ENCODE results near the gene SH3BP2.

SH3BP2 gene

DNA sequence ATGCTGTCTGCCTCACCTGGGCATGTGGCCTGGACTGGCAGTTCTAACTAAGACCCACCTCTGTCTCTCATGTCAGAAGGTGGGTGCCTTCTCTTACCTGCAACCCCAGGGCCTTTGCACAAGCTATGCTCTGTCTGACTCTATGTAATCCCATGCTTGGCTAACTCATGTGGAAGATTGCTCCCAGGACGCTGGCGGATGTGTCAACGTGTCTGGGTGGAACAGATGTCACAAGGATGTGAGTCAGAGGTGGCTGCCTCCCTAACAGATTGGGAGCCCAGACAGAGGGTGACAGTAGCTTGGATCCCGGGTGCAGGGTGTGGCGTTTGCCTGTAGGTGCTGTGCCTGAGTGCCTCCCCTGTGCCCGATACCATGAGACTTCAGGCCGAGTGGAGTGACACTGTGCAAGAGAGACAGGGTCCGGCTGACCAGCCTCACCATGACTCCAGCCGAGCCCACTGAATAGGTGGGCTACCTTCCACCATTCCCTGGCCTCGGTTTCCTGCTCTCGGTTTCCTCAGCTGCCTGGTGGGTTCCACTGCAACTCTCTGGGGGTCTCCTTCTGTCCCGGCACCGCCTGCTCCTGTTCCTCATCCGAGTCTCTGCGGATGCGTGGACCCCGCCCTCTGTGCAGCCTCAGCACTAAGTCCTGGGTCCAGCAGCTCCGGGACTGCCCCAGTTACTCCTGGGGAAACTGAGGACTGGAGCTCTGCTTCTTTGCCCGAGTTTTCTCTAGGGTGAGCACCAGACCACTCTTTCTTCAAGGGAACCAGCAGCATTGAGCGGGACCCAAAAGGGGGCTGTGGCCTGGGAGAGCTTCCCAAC is 11.0 kb downstream of the SH3BP2 start:
- DNase-seq: no peak

DNA sequence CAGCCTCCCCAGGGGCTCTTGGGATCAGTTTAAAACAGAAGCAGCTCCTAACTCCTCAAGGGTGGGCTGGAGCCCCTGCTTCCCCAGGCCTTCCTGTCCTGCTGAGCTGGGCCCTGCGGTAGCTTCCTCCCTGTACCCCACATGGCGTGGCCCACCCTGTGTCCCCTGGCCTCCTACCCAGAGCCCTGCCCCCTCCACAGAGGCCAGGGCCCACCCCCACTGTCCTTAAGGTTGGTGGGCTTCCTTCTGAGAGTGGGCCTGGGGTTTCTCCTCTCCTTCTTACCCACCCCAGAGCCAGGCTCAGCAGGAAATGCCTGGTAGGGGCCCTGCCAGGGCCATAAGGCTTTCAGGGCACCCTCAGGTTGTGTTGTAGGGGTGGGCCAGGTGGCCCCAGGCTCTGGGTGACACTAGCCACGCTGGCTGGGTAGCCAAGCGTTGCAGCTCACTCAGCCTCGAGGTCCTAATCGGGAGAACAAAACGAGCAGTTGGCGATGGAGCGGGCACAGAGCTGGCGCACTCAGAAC is 11.6 kb downstream of the SH3BP2 start:
- DNase-seq: no peak

DNA sequence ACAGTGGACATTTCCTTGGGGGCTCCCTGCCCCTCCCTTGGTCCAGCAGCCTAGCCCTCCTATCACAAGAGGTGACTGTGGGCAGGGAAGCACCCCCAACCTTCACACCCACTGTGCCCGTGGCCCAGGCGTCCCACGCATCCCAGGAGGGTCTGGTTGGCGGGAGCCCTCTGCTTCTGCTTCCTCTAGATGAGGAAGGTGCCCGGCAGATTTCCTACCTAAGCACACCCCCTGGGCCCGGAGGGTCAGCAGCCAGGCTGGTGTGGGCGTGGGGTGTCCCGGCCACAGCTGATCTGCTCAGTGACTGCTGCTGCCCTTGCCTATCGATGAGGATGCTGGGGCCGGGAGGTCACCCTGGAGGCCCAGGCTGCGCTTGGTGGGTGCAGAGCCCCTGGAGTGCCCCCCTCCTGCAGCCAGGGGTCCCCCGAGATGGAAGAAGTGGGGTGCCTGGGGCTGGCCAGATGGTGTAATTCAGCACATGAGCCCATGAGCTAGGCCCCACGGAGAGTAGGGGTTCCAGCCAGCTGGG is 12.2 kb downstream of the SH3BP2 start:
- DNase-seq: no peak

DNA sequence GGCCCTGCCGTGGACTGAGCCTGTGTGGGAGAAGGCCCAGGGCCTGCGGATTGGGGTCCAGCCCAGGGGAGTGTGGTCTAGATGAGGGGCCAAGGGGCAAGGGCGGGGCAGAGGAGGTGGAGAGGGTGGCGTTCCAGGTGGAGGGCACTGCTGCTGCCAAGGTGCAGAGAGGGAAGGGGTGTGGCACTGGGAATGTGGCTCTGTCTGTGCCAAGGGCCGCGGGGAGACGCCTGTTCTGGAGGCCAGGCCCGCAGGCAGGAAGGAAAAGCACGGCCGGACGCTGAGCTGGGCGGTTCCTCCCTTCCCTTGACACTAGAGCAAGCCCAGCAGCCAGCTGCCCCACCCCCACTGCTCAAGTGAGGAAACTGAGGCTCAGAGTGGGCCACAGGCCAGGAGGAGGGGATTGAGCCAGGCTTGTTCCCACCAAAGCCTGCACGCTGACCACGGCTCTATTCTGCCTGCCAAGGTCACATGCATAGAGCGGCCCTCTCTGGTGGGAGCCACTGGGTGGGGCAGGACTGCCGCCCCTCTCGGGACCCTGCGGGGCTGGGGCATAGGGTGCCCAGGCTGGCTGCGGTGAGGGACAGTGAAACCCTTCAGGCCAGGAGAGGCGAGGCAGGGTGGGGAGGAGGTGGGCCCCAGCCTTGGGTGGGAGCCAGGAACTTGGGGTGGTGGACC is 13.0 kb downstream of the SH3BP2 start:
- DNase-seq: no peak

DNA sequence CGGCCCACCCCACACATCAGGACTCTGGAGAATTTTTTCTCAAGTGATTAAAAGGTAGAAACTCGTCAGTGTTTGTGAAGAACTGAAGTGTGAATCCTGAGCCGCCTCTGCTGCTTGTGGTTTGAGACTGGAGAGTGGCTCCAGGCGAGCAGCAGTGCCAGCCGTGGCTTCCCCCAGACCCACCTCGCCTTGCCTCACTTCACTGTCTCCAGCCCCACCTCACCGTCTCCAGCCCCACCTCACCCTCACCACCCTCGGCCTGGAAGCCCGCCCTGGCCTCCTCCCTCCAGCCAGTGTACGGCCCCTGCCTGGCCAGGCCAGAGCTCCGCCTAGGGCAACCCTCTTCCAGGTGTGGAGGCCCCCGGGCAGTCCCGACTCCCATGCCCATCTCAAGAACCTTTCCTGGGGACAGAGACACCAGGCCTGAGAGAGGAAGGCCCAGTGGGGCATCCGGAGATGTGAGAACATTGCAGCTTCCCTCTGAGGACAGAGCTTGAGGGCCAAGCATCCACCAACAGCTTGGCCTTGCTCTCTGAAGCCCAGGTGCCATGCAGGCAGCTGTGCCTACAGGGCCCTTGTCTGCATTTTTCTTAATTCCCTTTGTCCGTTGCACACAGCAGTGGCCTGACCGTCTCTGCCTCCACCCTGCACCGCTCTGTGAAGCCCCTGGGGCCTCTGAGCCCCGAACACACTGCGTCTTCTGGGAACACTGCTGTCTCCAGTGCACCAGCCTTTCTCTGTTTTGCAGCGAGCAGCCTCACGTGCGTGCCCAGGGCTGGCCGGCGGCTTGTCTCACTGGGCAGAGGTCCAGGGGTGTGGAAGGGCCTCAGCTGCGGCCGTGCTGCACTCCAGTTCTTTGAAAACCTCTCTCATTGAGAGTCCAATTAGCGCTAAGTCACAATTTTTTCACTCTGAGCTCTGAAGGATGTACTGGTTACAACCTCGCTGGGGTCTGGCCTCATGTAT is 13.8 kb downstream of the SH3BP2 start:
- peak in 3 of 14 donors; percentile 37 to 43 (median 40) for DNase-seq

DNA sequence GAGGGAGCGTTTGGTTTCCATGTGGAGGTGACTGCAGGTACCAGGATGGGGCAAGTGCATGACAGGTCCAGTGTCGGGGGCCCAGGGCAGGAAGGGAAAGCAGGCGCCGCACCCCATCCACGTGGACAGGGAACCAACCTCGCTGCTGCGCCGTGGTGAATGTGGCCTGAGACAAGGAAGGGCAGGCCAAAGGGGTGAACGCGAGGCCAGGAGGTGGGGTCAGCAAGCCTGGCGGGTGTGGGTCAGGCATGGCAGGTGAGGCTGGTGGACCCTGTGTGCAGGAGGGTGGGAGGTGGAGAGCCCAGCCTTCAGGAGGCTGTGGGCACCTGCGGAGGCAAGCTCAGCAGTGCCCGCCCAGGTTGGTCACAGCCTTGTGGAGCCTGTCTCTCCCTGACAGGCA is 14.7 kb downstream of the SH3BP2 start:
- DNase-seq: no peak

DNA sequence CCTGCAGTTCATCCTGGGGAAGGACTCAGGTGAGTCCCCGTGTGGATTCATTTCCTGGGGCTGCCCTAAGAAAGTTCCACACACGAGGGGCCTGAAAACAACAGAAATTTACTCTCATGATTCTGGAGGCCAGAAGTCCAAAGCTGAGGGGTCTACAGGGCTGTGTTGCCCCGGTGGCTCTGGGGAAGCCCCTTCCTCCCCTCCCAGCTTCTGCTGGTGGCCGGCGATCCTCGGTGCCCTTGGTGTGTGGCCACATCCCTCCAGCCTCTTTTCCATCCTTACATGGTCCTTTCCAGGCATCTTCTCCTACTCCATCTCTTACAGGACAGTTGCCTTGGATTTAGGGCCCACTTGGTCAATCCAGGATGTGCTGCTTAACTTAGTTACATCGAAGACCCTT is 15.1 kb downstream of the SH3BP2 start:
- no peak for DNase-seq

DNA sequence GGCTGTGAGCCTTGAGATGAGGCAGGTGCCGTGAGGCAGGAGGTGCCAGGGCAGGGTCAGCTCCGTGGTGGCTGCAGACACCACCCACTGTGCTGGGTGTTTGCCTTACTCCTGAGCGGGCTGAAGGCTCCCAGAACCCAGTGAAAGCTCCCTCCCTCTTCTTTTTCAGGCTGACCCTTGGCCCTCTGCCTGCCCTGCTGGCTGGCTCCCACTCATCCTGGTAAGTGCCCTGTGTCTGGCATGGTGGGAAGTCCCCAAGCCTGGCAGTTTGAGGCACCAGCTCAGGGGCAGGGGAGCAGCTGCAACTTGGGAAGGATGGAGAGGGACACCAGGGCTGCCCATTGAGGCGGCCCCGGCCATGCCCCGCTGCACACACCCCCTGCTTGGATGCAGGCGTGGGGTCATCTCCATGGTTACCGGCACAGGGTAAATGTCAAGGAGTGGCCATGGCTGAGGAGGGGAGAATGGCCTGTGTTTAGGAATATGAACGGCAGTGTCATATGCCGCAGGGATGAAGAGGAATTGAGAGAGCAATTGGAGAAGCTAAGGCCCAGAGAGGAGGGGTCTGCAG is 16.8 kb downstream of the SH3BP2 start:
- peak in 3 of 14 donors; percentile 20 to 50 (median 29) for DNase-seq

DNA sequence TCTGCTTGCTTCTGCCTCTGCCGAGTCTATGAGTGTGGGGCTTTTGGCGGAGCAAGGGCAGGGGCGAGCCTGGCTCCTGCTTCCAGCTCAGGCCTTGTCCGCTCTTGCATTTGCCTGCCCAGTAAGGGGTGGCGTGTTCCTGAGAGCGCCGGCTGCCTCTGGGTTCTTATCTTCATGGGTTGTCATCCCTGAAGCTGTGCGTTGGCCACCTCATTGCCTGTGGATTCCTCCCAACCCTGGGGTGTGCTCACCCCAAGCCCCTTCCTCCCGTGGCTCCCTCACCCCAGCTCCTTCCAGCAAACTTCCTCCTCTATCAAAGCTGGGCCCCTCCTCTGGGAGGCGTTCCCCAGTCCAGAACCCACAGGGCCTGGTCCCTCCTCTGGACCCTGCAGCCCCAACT is 17.5 kb downstream of the SH3BP2 start:
- no peak for DNase-seq

DNA sequence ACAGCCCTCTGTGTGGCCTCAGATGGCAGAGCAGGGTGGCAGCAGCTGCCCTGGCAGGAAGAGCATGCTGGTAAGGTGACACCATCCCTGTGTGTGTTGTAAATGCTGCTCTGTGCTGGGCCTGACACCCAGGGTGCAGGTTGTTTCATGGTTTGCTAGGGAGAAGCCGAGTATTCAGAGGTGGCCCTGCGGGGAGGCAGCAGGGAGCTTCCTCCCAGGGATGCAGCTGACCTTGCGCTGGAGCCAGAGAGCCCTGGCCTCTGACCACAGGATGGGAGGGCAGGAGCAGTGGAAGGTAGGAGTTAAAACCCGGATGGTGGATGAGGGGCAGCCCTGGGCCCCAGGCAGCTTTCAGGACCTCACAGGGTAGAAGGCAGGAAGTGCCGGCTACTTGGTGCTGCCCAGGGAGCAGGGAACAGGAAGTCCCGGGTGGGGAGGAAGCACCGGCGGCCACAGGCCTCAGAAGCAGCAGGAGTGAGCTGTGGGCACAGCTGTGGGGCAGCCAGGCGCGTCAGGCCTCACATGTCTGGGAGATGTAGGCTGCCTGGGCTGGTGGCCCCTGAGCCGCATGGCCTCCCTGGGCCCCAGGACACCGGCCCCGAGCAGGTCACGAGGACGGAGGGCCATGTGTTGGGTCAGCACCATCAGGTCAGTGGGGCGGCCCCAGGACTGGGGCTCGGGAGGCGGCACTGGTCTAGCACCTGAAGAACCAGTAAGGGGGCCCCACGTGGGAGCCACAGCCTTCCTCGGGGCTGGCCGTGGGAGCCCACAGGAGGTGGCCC is 19.1 kb downstream of the SH3BP2 start:
- peak in 8 of 14 donors; percentile 23 to 70 (median 55) for DNase-seq

DNA sequence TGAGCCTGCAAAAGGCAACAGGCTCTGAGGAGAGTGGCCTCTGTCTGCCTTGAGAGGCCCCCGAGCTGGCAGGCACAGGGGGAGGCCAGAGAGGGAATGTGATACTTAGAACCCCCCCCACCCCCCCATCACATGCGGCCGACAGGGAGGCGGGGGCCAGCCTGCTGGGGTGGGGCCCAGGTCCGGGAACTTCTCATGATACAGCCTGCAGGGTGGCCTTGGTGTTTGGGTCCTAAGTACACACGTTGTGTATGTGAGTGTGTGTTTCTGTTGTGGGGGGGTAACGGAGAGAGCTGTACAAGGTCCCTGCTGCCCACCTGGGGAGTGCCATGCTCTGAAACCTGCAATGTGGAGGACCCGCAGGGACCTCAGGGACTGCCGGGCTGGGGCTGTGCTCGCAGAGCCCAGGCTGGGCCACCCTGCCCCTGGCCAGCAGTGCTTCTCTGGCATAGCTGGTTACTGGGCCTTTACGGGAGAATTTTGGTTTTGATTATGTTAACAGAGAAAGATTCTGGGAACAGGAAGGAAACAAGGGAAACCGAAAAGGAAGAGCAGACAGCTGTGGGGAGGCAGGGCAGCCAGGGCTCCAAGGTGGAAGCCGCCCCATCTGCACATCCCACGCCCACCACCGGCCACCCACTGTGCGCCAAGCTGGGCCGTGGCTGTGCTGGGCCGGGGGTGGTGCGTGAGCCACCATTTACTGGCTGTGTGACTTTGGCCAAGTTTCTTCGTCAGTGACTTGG is 19.9 kb downstream of the SH3BP2 start:
- DNase-seq: no peak

DNA sequence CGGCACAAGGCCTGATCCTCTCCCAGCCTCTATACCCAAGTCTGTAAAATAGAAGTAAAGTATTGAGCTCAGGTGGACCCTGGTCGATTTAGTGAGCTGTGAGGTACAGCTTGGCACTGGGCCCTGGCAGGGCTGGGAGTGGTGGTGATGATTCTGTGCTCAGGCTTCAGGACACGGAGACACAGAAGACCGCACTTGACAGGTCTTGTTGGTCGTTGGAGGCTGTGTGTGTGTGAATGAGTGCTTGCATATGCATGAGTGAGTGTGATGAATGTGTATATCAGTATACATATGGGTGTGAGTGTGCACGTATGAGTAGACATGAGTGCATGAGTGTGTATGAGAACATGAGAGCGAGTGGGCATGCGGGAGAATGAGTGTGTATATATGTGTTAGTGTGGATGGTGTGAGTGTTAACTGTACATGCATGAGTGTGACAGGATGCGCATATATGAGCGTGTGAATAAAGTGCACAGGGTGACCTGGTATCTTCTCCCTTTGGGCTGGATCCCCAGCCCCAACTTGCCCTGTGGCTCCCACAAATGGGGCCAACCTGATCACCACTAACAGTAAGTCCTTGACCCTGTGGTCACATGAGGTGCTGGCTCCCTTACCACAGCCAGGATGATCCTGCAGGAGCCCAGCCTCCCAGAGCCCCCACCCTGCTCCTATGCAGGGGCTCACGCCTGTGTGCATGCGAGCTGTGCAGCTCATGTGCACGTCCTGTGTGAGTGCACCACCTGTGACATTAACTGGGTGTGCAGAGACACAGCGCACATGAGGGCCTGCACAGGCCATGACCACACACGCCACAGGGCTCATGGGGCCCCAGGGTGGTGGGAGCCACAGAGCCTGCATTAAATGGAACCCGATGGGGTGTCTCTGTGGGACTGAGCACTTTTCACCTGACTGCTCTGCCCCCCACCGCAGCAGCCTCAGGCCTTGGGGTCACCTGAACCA is 20.8 kb downstream of the SH3BP2 start:
- no peak for DNase-seq

DNA sequence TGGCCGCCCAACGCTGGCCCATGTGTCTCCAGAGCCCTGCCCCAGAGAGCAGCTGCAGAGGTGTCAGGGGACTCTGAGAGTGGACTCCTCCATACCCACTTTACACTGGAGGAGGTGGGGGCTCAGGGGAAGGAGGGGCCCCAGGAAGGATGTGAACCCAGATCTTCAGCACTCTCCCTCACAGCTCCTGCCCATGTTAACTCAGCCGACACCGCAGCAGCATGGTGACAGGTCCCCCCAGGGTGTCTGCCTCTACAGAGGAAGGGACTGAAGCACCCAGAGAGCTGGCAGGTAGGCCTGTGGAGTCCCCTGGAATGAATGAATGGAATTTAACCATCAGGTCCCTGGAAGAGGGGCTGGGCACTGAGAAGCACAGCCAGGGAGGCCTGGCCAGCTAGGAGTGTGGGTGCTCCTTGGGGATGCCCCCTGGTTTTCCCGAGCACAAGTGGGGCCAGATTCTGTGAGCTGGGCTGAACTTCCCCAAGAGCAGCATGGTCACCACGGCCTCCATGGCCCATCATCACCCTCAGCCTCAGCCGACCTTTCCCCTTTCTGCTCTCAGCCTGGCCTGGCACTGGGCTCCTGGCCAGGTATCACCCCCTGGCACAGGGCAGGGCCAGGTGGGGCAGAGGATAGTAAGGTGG is 21.9 kb downstream of the SH3BP2 start:
- no peak for DNase-seq

DNA sequence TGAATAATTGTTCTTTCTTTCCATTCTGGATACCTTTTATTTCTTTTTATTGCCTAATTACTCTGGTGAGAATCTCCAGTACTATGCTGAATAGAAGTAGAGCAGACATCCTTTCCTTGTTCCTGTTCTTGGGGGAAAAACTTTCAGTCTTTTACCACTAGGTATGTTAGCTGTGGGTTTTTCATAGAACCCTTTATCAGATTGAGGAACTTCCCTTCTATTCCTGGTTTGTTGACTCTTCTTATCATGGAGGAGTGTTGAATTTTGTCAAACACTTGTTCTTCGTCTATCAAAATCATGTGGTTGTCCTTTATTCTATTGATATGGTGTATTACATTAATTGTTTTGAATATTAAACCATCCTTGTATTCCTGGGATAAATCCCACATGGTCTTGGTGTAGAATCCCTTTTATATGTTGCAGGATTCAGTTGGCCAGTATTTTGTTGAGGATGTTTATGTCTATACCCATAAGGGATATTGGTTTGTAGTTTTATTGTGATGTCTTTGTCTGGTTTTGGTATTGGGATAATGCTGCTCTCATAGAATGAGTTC is 23.6 kb downstream of the SH3BP2 start:
- no peak for DNase-seq

DNA sequence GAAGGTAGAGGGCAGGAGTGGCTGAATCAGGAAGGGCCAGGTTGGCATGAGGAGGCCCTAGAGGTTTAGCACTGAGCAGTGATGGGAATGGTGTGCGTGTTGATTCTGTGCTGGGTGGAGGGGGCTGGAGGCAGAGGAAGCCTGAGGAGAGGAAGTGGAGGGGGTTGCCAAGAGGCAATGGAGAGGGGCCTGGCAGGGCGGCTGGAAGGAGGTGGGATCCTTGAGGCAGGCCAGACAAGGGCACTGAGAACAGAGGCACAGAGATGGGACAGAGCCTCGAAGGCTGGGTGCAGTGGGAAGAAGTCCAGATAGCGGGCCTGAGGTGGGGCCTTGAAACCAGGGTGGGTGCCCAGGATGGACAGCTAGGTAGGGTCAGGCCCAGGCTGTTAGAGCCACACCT is 24.3 kb downstream of the SH3BP2 start:
- DNase-seq: no peak

DNA sequence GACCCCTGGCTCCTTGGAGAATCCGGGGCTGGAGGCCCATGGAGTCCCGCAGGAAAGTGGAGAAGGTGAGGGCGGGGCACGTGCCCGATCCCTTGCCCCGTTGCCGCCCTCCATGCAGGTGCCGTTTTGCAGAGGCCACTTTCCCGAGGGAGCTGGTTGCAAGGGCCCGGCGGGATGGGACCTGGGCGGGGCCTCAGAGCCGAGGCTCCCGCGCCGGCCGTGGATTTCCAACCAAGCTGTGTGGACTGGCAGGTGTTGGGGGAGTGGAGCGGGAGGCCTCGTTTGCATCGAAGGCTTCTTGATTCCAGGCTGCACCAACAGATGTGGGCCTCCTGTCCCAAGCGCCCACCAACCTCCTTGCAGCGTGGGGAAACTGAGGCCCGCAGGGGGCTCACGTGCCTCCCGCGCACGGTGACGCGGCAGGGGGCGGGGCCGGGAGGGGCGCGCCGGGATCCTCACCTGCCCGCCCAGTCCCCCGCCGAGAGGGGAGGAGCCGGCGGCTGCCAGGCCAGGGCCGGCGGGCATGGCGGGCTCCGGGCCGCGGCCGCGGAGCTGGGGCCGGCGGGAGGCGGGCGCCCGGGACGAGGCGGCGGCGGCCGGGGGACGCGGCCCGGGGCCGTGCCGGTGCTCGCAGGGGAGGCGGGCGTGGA is 24.9 kb downstream of the SH3BP2 start:
- no peak for DNase-seq

DNA sequence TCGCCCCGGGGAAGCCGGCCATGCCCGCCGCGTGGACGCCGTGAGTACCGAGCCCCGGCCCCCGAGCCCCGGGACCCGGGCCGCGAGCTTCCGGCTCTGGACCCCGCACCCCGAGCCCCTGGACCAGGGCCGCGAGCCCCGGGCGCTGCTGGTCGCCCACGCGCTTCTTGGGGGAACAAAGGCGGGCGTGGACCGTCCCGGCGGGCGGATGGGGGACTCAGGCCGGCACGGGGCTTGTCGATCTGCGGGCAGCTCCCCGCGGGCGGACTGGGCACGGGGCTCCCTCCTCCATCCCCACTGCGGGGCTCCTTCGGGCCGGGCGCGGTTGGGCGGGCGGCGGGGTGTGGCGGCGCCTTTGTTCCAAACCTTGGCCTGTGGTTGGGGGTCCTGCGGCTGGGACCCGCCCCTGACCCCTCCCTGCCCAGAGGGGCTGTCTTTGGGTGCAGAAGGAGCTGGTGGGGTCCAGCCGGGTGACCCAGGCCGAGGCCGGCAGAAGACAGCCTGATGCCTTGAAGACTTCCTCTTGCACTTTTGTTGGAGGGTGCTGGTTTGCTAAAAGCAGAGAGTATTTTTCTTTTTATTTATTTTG is 25.6 kb downstream of the SH3BP2 start:
- no peak for DNase-seq

Measured in C1 segment of cervical spinal cord (tissue), 14 donors.